Measurements from ENCODE around the gene CABLES1. TPM values are rescaled to one million over a fixed set of nuclear protein-coding genes. Genes with fewer than 3 reads are reported as not detected.

CABLES1 gene
- total and polyA plus RNA-seq, 2 experiments from 2014 or later = 1.3 to 8.9 TPM

DNA sequence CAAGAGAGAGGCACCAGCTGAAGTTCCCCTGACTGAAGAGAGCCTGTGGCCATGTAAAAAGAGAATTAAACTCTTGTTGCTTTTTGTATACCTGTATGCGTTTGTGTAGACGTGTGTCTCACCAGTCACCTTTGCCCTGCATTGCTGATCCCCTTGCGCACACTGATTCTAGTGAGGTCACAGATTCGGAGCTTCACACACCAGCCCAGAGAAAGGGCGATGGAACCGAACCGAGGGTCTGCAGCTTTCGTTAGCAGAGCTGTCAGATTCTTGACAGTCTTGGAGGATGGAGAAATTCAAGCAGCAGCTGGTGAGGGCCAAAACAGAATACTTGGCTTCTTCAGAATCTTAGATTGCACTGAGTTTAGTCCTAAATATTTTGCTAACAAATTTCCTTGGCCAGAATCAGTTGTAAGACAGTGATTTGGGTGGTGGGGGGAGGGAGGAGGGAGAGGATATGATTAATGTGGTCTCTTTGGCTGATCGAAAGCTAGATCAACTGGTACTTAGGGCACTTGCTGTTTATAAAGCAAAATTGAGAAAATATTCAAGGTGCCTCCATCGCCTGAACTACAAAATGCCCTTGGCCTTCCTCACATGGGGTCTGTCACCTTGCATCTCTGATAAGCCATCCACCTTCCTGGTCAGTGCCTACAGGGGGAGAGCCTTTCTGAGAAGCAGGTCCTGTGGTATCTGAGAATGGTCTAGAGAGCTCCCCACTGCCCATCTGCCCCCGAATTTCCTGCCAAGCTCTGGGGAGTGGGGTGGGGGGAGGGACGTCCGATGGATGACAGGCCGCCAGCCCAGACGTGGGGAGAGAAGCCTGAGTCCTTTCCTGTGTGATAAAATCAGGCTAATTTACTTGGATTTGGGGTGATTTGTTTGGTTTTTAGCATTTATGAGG, 123.5 kb downstream of the CABLES1 start:
- H3K4me3 ChIP-seq = no peak overlapping the region
- in situ Hi-C loops (cut with MboI) = no loop called here
- no peak for TF ChIP-seq EZH2 (IDR thresholded peaks at IDR 0.05; ENCODE audit: insufficient read depth, poor library complexity, severe bottlenecking)
- no peak for TF ChIP-seq EZH2phosphoT487 (IDR thresholded peaks at IDR 0.05; ENCODE audit: insufficient read depth, low read depth)
- no peak for DNase-seq
- H4K20me1 ChIP-seq (ENCODE audit: insufficient read depth) = no peaks in the 10 kb centered on the region
- no peak overlapping the region for H3K27ac ChIP-seq
- no peak overlapping the region for H2AFZ ChIP-seq
- no peak overlapping the region for H3K9ac ChIP-seq
- H3K79me2 ChIP-seq (ENCODE audit: insufficient read depth) = no peaks in the 10 kb centered on the region
- no peaks in the 10 kb centered on the region for H3K9me3 ChIP-seq (ENCODE audit: low read depth)
- peaks cover 3% of the 10 kb centered on the region; the same call in 1 of the 2 replicates for H3F3A ChIP-seq (ENCODE audit: insufficient read depth)
- H3K4me2 ChIP-seq (ENCODE audit: unreplicated experiment) = no peak overlapping the region
- H3K27me3 ChIP-seq (replicated peaks; ENCODE audit: insufficient read depth) = no peaks in the 10 kb centered on the region
- H3K9me2 ChIP-seq (ENCODE audit: insufficient read depth) = no peaks in the 10 kb centered on the region
- 77 to 82% methylated on average over 15 of the region's 15 CpGs for WGBS, 2 experiments (ENCODE audit: low coverage in 1 of 2, low lambda C conversion rate in 2 of 2, missing lambda C conversion rate in 2 of 2)
- peaks cover 29% of the 10 kb centered on the region for H3K4me1 ChIP-seq (ENCODE audit: insufficient read depth)
- no peaks in the 10 kb centered on the region for H3K36me3 ChIP-seq (ENCODE audit: low read depth)

DNA sequence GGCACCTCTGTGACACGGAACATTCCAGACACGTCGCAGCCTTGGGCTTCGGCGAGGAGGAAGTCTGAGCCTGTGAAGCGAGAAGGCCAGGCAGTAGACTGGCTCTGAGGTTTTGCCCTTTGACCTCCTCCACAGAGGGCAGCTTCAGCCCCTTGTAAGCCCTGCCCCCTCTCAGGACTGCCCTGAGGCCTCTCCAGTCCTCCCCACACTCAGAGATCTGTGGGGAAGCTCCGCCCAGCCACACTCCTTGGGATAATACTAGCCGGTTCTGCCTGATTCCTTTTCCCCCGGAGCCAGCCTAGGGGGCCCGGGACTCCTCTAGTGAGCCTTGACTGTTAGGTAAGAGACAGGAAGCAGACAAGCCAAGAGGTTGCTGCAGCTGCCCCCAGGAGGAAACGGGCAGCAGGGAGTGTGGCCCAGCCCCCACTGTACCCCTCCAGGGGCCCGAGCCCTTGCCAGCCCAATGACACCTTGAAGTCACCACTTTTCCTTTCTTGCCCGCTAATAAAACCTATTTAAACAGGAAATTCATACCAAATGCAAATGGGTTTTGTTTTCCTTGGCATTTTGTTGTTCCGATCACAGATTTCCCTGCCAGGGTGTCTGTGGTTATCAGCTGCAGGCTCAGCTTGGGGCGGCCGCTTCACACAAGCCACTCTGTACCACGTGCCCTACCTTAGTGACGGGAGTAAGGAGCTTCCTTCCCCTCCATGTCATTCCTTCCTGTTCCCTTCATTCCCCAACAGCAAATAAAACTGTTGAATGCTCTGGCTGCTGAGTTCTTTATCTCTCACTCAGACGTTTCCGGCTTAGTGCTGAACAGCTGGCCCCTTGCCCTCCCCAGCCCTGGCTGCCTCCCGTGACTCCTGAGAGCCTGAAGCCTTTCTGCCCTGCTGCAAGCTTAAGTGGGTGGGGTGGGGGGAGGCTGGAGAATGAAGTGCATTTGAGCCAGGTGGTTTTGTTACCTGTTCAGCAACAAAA, 124.7 kb downstream of the CABLES1 start:
- Histone ChIP-seq H4K20me1 (ENCODE audit: insufficient read depth) (no peaks in the 10 kb centered on the region), H3K9me3 (ENCODE audit: low read depth) (no peaks in the 10 kb centered on the region), H2AFZ (peak overlapping the region; percentile 64), H3K36me3 (ENCODE audit: low read depth) (no peaks in the 10 kb centered on the region), H3F3A (ENCODE audit: insufficient read depth) (peaks cover 3% of the 10 kb centered on the region; the same call in 1 of the 2 replicates), H3K4me1 (ENCODE audit: insufficient read depth) (peaks cover 29% of the 10 kb centered on the region), H3K27me3 (replicated peaks; ENCODE audit: insufficient read depth) (no peaks in the 10 kb centered on the region), H3K9me2 (ENCODE audit: insufficient read depth) (no peaks in the 10 kb centered on the region), H3K4me2 (ENCODE audit: unreplicated experiment) (peak overlapping the region; percentile 76), H3K27ac (peak overlapping the region; percentile 61), H3K9ac (peak overlapping the region; percentile 43; the same call in 1 of the 2 replicates), H3K79me2 (ENCODE audit: insufficient read depth) (no peaks in the 10 kb centered on the region), H3K4me3 (peak overlapping the region; percentile 45)
- TF ChIP-seq EZH2phosphoT487 (IDR thresholded peaks at IDR 0.05; ENCODE audit: insufficient read depth, low read depth) = no peak
- no peak for TF ChIP-seq EZH2 (IDR thresholded peaks at IDR 0.05; ENCODE audit: insufficient read depth, poor library complexity, severe bottlenecking)
- DNase-seq = peak; percentile 87
- WGBS, 2 experiments (ENCODE audit: low coverage in 1 of 2, low lambda C conversion rate in 2 of 2, missing lambda C conversion rate in 2 of 2) = 36 to 38% methylated on average over 21 of the region's 21 CpGs
- in situ Hi-C loops (cut with MboI) = no loop called here

DNA sequence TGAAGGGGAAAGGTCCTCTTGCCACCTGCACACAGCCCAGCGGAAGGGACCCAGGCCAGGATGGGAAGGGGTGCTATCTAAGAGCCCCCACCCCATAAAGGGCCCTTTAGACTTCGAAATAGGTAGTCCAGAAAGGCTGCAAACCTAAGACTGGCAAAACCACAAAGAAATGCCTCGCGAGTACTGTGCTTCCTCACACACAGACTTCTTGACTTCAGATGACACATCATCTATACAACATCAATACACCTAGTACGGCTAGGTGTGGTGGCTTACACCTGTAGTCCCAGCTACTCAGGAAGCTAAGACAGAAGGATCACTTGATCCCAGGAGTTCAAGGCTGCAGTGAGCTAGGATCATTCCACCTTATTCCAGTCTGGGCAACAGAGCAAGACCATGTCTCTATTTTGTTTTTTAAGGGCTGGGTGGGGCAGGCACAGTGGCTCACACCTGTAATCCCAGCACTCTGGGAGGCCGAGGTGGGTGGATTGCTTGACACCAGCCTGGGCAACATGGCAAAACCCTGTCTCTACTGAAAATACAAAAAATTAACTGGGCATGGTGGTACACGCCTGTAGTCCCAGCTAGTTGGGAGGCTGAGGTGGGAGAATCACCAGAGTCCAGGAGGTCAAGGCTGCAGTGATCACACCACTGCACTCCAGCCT, 125.8 kb downstream of the CABLES1 start:
- Histone ChIP-seq H3F3A (ENCODE audit: insufficient read depth) (peaks cover 3% of the 10 kb centered on the region; the same call in 1 of the 2 replicates), H2AFZ (no peak overlapping the region), H3K4me3 (no peak overlapping the region), H3K4me2 (ENCODE audit: unreplicated experiment) (no peak overlapping the region), H3K27me3 (replicated peaks; ENCODE audit: insufficient read depth) (no peaks in the 10 kb centered on the region), H3K36me3 (ENCODE audit: low read depth) (no peaks in the 10 kb centered on the region), H3K27ac (no peak overlapping the region), H3K4me1 (ENCODE audit: insufficient read depth) (peaks cover 29% of the 10 kb centered on the region), H3K79me2 (ENCODE audit: insufficient read depth) (no peaks in the 10 kb centered on the region), H4K20me1 (ENCODE audit: insufficient read depth) (no peaks in the 10 kb centered on the region), H3K9me2 (ENCODE audit: insufficient read depth) (no peaks in the 10 kb centered on the region), H3K9me3 (ENCODE audit: low read depth) (no peaks in the 10 kb centered on the region), H3K9ac (no peak overlapping the region)
- 76 to 86% methylated on average over 7 of the region's 7 CpGs for WGBS, 2 experiments (ENCODE audit: low coverage in 1 of 2, low lambda C conversion rate in 2 of 2, missing lambda C conversion rate in 2 of 2)
- DNase-seq = no peak
- in situ Hi-C loops (cut with MboI) = no loop called here
- TF ChIP-seq EZH2phosphoT487 (IDR thresholded peaks at IDR 0.05; ENCODE audit: insufficient read depth, low read depth) (no peak), EZH2 (IDR thresholded peaks at IDR 0.05; ENCODE audit: insufficient read depth, poor library complexity, severe bottlenecking) (no peak)

All from GM23248 (cell line).